PC-9 (cell line): Measurements from ENCODE around the gene IL1RL2. TPM values are rescaled to one million over a fixed set of nuclear protein-coding genes. Genes with fewer than 3 reads are reported as not detected.

Experiments
- BruUV-seq: library from RNA; stranded (reverse); fragments of 400-500 nt; replicated peaks from 2 replicates; lab custom pipeline; 2021; lab: Mats Ljungman, UMichigan
- CTCF ChIA-PET: fragments of 300-600 bp; sonication (Branson Sonifier 250); formaldehyde crosslinking; loops from one replicate; lab custom pipeline; 2022; ENCODE audit warnings: antibody characterized with exemption; lab: Charles Lee
- POLR2A ChIA-PET: fragments of 300-600 bp; sonication (Branson Sonifier 250); formaldehyde crosslinking; loops from one replicate; lab custom pipeline; 2022; ENCODE audit warnings: antibody characterized with exemption; ENCODE audit not compliant: unreplicated experiment; lab: Charles Lee
- DNase-seq, 2 experiments: peaks; one replicate each; pipeline versions ENCODE4 v3.0.0 to v3.0.0-alpha.2; 2015 to 2022; ENCODE audit warnings: mixed read lengths in 1 of 2
- H2AFZ ChIP-seq: fragments of 200-600 bp; sonication (generic); 2 replicates; pipeline ENCODE4 v1.8.1; 2017; ENCODE audit warnings: antibody characterized with exemption
- H3F3A ChIP-seq: fragments of 200-600 bp; sonication (generic); 2 replicates; pipeline ENCODE4 v1.8.1; 2017; ENCODE audit warnings: antibody characterized with exemption, mild to moderate bottlenecking, low read depth; ENCODE audit not compliant: insufficient read depth
- H3K27ac ChIP-seq: fragments of 200-600 bp; sonication (generic); 2 replicates; pipeline ENCODE4 v1.6.1; 2016; ENCODE audit warnings: mixed run types
- H3K27me3 ChIP-seq: fragments of 200-600 bp; sonication (generic); 2 replicates; pipeline ENCODE4 v1.6.1; 2016; ENCODE audit warnings: low read depth, mixed run types; ENCODE audit not compliant: insufficient read depth
- H3K36me3 ChIP-seq: fragments of 200-600 bp; sonication (generic); 2 replicates; pipeline ENCODE4 v1.6.1; 2016; ENCODE audit warnings: low read depth, mixed run types
- H3K4me1 ChIP-seq: fragments of 200-600 bp; sonication (generic); replicated peaks from 2 replicates; pipeline ENCODE4 v1.6.1; 2016; ENCODE audit warnings: mixed run types; ENCODE audit not compliant: insufficient read depth
- H3K4me2 ChIP-seq: fragments of 200-600 bp; sonication (generic); 2 replicates; pipeline ENCODE4 v1.6.1; 2017; ENCODE audit warnings: mixed run types
- H3K4me3 ChIP-seq: fragments of 200-600 bp; sonication (generic); 2 replicates; pipeline ENCODE4 v1.6.1; 2016; ENCODE audit warnings: mixed run types
- H3K79me2 ChIP-seq: fragments of 200-600 bp; sonication (generic); 2 replicates; pipeline ENCODE4 v1.6.1; 2017; ENCODE audit warnings: low read depth, mixed run types
- H3K9me2 ChIP-seq: fragments of 200-600 bp; sonication (generic); 2 replicates; pipeline ENCODE4 v1.8.1; 2017; ENCODE audit warnings: mild to moderate bottlenecking; ENCODE audit not compliant: insufficient read depth
- H3K9me3 ChIP-seq: fragments of 200-600 bp; sonication (generic); 2 replicates; pipeline ENCODE4 v1.8.1; 2016; ENCODE audit warnings: low read depth; ENCODE audit not compliant: insufficient read depth
- H4K20me1 ChIP-seq: fragments of 200-600 bp; sonication (generic); 2 replicates; pipeline ENCODE4 v1.8.1; 2017; ENCODE audit not compliant: insufficient read depth
- CTCF ChIP-seq: fragments of 200-600 bp; sonication (generic); conservative IDR thresholded peaks from 2 replicates; pipeline ENCODE4 v1.6.1; 2017; ENCODE audit warnings: mixed run types, antibody characterized with exemption, mild to moderate bottlenecking, moderate library complexity
- EZH2 ChIP-seq: fragments of 200-600 bp; sonication (generic); IDR thresholded peaks from 2 replicates; pipeline ENCODE4 v1.8.0; 2017; ENCODE audit warnings: antibody characterized with exemption, low read depth
- intact Hi-C: fragments of 100-400 bp; cut with micrococcal nuclease; formaldehyde crosslinking; loops from one replicate; pipeline ENCODE4 v1.10.0; 2022; ENCODE audit not compliant: unreplicated experiment
- total RNA-seq: library from RNA; stranded (reverse); gene quantifications from 2 replicates; pipeline ENCODE4 v1.2.3, GENCODE V29; 2021

The IL1RL2 gene
- total RNA-seq, 1 experiment from 2014 or later: 1.9 TPM

GRCh38 chr2:102269200-102269524 is 82.3 kb downstream of the IL1RL2 start:
- Histone ChIP-seq H3K4me2 (peak overlapping the region; percentile 5; the same call in 1 of the 2 replicates), H3K79me2 (no peaks in the 10 kb centered on the region), H3K4me1 (peaks cover 8% of the 10 kb centered on the region; the same call in 1 of the 2 replicates), H3K4me3 (no peak overlapping the region), H3K27me3 (no peaks in the 10 kb centered on the region), H4K20me1 (no peaks in the 10 kb centered on the region), H2AFZ (no peak overlapping the region), H3K9me2 (no peaks in the 10 kb centered on the region), H3K9me3 (no peaks in the 10 kb centered on the region), H3F3A (no peaks in the 10 kb centered on the region), H3K27ac (no peak overlapping the region), H3K36me3 (no peaks in the 10 kb centered on the region)
- DNase-seq: no peak
- no peak for TF ChIP-seq CTCF
- TF ChIP-seq EZH2: no peak
- ChIA-PET POLR2A (no interaction called here), CTCF (no interaction called here)
- intact Hi-C loops: no loop called here
- no TSS peak for BruUV-seq

- Histone ChIP-seq H3F3A (no peaks in the 10 kb centered on the region), H2AFZ (no peak overlapping the region), H3K27ac (no peak overlapping the region), H3K4me1 (peaks cover 8% of the 10 kb centered on the region; the same call in 1 of the 2 replicates), H3K4me2 (no peak overlapping the region), H3K9me2 (no peaks in the 10 kb centered on the region), H3K9me3 (peaks cover 4% of the 10 kb centered on the region; the same call in 1 of the 2 replicates), H3K4me3 (no peak overlapping the region), H4K20me1 (no peaks in the 10 kb centered on the region), H3K27me3 (no peaks in the 10 kb centered on the region), H3K36me3 (no peaks in the 10 kb centered on the region), H3K79me2 (no peaks in the 10 kb centered on the region)
- no TSS peak for BruUV-seq
- no peak for TF ChIP-seq CTCF
- no peak for TF ChIP-seq EZH2
- ChIA-PET POLR2A (no interaction called here), CTCF (no interaction called here)
- DNase-seq: no peak
- intact Hi-C loops: no loop called here
Measured at GRCh38 chr2:102271844-102272243, 85.0 kb downstream of the IL1RL2 start.

GRCh38 chr2:102273619-102274211 is 86.9 kb downstream of the IL1RL2 start:
- BruUV-seq: no TSS peak
- peaks cover 6% of the 10 kb centered on the region; the same call in 1 of the 2 replicates for H3K4me1 ChIP-seq
- POLR2A ChIA-PET: no interaction called here
- H4K20me1 ChIP-seq: no peaks in the 10 kb centered on the region
- no peaks in the 10 kb centered on the region for H3K79me2 ChIP-seq
- H3K4me3 ChIP-seq: no peak overlapping the region
- peaks cover 4% of the 10 kb centered on the region; the same call in 1 of the 2 replicates for H3K9me3 ChIP-seq
- no peak overlapping the region for H3K27ac ChIP-seq
- H3K4me2 ChIP-seq: no peak overlapping the region
- CTCF ChIA-PET: no interaction called here
- no peak for DNase-seq
- TF ChIP-seq CTCF (no peak), EZH2 (no peak)
- H3K9me2 ChIP-seq: no peaks in the 10 kb centered on the region
- H3K27me3 ChIP-seq: no peaks in the 10 kb centered on the region
- intact Hi-C loops: no loop called here
- H3K36me3 ChIP-seq: no peaks in the 10 kb centered on the region
- no peaks in the 10 kb centered on the region for H3F3A ChIP-seq
- H2AFZ ChIP-seq: no peak overlapping the region
